ENCODE data around the gene SPTSSB.

DNA sequence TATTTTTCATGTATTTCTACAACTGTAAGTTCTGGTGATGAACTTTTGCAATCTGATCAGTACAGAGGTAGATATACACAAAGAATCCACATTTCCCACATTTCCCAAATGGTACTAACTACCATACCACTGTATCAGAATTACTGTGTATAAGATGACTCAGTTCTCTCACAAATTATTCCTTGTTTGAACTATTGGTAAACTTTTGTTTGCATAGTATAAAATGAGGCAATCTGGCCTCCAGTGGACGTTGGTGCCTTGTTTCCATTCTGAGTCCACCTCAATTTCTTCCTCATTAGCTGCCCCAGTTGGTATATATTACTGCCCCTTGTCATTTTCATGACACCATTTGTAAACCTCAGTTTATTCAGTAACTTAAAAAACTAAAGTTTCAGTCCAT lies 38.5 kb downstream of the SPTSSB start:
- TF ChIP-seq CTCF (conservative IDR thresholded peaks at IDR 0.05 in 1 of 2, IDR thresholded peaks at IDR 0.05 in 1 of 2; ENCODE audit: low read depth in 1 of 2, low read length in 2 of 2) (no peak), EZH2 (IDR thresholded peaks at IDR 0.05; ENCODE audit: low read length, missing control alignments) (no peak)
